IMR-90 (cell line): ENCODE data around the gene AADAC. TPM values are rescaled to one million over a fixed set of nuclear protein-coding genes. Genes with fewer than 3 reads are reported as not detected.

Experiments
- ATAC-seq: fragments of 200-7000 bp; cut with Tn5 transposase; 2 replicates; pipeline ENCODE4 v1.9.1; 2020; ENCODE audit warnings: low read depth, mild to moderate bottlenecking, moderate library complexity
- BruUV-seq: library from RNA; stranded (reverse); fragments of 400-500 nt; replicated peaks from 2 replicates; lab custom pipeline; 2021; lab: Mats Ljungman, UMichigan
- CTCF ChIA-PET: fragments of 300-600 bp; formaldehyde crosslinking; extraction: SDS; loops from one replicate; lab custom pipeline; 2021; ENCODE audit warnings: antibody characterized with exemption; lab: Yijun Ruan, JAX
- POLR2A ChIA-PET: fragments of 300-600 bp; sonication (Branson Sonifier 250); formaldehyde crosslinking; loops from one replicate; lab custom pipeline; 2022; ENCODE audit warnings: antibody characterized with exemption; ENCODE audit not compliant: unreplicated experiment; lab: Charles Lee
- DNase-seq: peaks from one replicate; pipeline ENCODE4 v3.0.0; 2013
- H2AFZ ChIP-seq: replicated peaks from 2 replicates; pipeline ENCODE3; 2013; ENCODE audit warnings: low read length, mild to moderate bottlenecking; ENCODE audit not compliant: poor library complexity
- H2AK5ac ChIP-seq: 2 replicates; pipeline ENCODE4 v1.6.1; 2013; ENCODE audit warnings: low read depth, low read length, inconsistent platforms
- H2AK9ac ChIP-seq: replicated peaks from 2 replicates; pipeline ENCODE3; 2013; ENCODE audit warnings: mild to moderate bottlenecking, low read depth, low read length, moderate library complexity; ENCODE audit not compliant: poor library complexity
- H2BK120ac ChIP-seq: 2 replicates; pipeline ENCODE4 v1.6.1; 2013; ENCODE audit warnings: low read depth, low read length, inconsistent platforms
- H2BK15ac ChIP-seq: 3 replicates; pipeline ENCODE4 v1.6.1; 2013; ENCODE audit warnings: low read depth, low read length, inconsistent platforms
- H2BK20ac ChIP-seq: 2 replicates; pipeline ENCODE4 v1.6.1; 2013; ENCODE audit warnings: low read depth, mild to moderate bottlenecking, inconsistent platforms, low read length, moderate library complexity
- H2BK5ac ChIP-seq: 2 replicates; pipeline ENCODE4 v1.6.1; 2013; ENCODE audit warnings: mild to moderate bottlenecking, low read depth, low read length, inconsistent platforms; ENCODE audit not compliant: poor library complexity, severe bottlenecking
- H3K14ac ChIP-seq: replicated peaks from 2 replicates; pipeline ENCODE4 v1.6.1; 2013; ENCODE audit warnings: low read depth, low read length, inconsistent platforms
- H3K18ac ChIP-seq: 2 replicates; pipeline ENCODE4 v1.6.1; 2013; ENCODE audit warnings: low read depth, low read length, control low read depth
- H3K23ac ChIP-seq: 2 replicates; pipeline ENCODE4 v1.6.1; 2013; ENCODE audit warnings: low read depth, low read length, inconsistent platforms
- H3K27ac ChIP-seq: 2 replicates; pipeline ENCODE4 v1.5.1; 2013; ENCODE audit warnings: mild to moderate bottlenecking, control low read depth, low read length; ENCODE audit not compliant: insufficient read depth
- H3K27me3 ChIP-seq: 2 replicates; pipeline ENCODE4 v1.6.1; 2013; ENCODE audit warnings: low read length; ENCODE audit not compliant: control insufficient read depth, insufficient read depth
- H3K36me3 ChIP-seq: 2 replicates; pipeline ENCODE4 v1.6.1; 2013; ENCODE audit warnings: low read length, mixed read lengths; ENCODE audit not compliant: control insufficient read depth, insufficient read depth
- H3K4ac ChIP-seq: 2 replicates; pipeline ENCODE4 v1.6.1; 2013; ENCODE audit warnings: low read depth, low read length, inconsistent platforms
- H3K4me1 ChIP-seq: 2 replicates; pipeline ENCODE4 v1.6.1; 2013; ENCODE audit warnings: low read length, mixed read lengths; ENCODE audit not compliant: control insufficient read depth, insufficient read depth
- H3K4me2 ChIP-seq: 2 replicates; pipeline ENCODE4 v1.6.1; 2013; ENCODE audit warnings: low read depth, mild to moderate bottlenecking, control low read depth, low read length, moderate library complexity
- H3K4me3 ChIP-seq: 2 replicates; pipeline ENCODE4 v1.5.1; 2013; ENCODE audit warnings: low read depth, mild to moderate bottlenecking, control low read depth, low read length, moderate library complexity; ENCODE audit not compliant: insufficient read depth
- H3K56ac ChIP-seq: 2 replicates; pipeline ENCODE4 v1.6.1; 2013; ENCODE audit warnings: low read length, inconsistent platforms; ENCODE audit not compliant: insufficient read depth; ENCODE audit errors: extremely low read depth
- H3K79me1 ChIP-seq, 2 experiments: 2 replicates each; pipeline ENCODE4 v1.6.1; 2013; ENCODE audit warnings: low read length in 2 of 2, inconsistent platforms in 1 of 2, low read depth in 1 of 2
- H3K9ac ChIP-seq: 2 replicates; pipeline ENCODE4 v1.6.1; 2013; ENCODE audit warnings: low read depth, low read length, control low read depth
- H3K9me1 ChIP-seq: 2 replicates; pipeline ENCODE4 v1.6.1; 2013; ENCODE audit warnings: low read length, inconsistent platforms; ENCODE audit not compliant: insufficient read depth
- H3K9me3 ChIP-seq: 2 replicates; pipeline ENCODE4 v1.6.1; 2013; ENCODE audit warnings: low read length; ENCODE audit not compliant: control insufficient read depth, insufficient read depth
- H4K20me1 ChIP-seq: 2 replicates; pipeline ENCODE4 v1.6.1; 2013; ENCODE audit warnings: low read length, inconsistent platforms; ENCODE audit not compliant: insufficient read depth
- H4K5ac ChIP-seq: 2 replicates; pipeline ENCODE4 v1.6.1; 2013; ENCODE audit warnings: mild to moderate bottlenecking, low read depth, low read length, control low read depth
- H4K8ac ChIP-seq, 2 experiments: 2 replicates each; pipeline ENCODE4 v1.6.1; 2013; ENCODE audit warnings: low read depth in 2 of 2, low read length in 2 of 2, control low read depth in 1 of 2, inconsistent platforms in 1 of 2
- H4K91ac ChIP-seq: 2 replicates; pipeline ENCODE4 v1.6.1; 2013; ENCODE audit warnings: low read depth, low read length, inconsistent platforms; ENCODE audit not compliant: insufficient read depth
- BHLHE40 ChIP-seq: fragments of 150-350 bp; IDR thresholded peaks from 2 replicates; pipeline ENCODE4 v1.6.1; 2016; ENCODE audit warnings: mild to moderate bottlenecking, low read depth, low read length
- CHD1 ChIP-seq: IDR thresholded peaks from 2 replicates; pipeline ENCODE4 v1.6.1; 2012; ENCODE audit warnings: low read depth, low read length, improper control_type of control experiment
- FOS ChIP-seq: fragments of 150-350 bp; IDR thresholded peaks from 2 replicates; pipeline ENCODE4 v1.6.1; 2016; ENCODE audit warnings: low read depth, low read length
- MAZ ChIP-seq: IDR thresholded peaks from 2 replicates; pipeline ENCODE4 v1.6.1; 2012; ENCODE audit warnings: low read depth, mild to moderate bottlenecking, low read length, improper control_type of control experiment, moderate library complexity, borderline replicate concordance
- MXI1 ChIP-seq: IDR thresholded peaks from 2 replicates; pipeline ENCODE4 v1.6.1; 2012; ENCODE audit warnings: low read depth, mild to moderate bottlenecking, low read length, moderate library complexity, borderline replicate concordance
- NFE2L2 ChIP-seq: fragments of 150-350 bp; IDR thresholded peaks from 2 replicates; pipeline ENCODE4 v1.6.1; 2016; ENCODE audit warnings: low read depth, mild to moderate bottlenecking, low read length
- RCOR1 ChIP-seq: IDR thresholded peaks from 2 replicates; pipeline ENCODE4 v1.6.1; 2012; ENCODE audit warnings: mild to moderate bottlenecking, low read length, improper control_type of control experiment; ENCODE audit not compliant: insufficient replicate concordance
- RFX5 ChIP-seq: IDR thresholded peaks from 2 replicates; pipeline ENCODE4 v1.8.0; 2012; ENCODE audit warnings: low read depth, mild to moderate bottlenecking, low read length, moderate library complexity
- SMC3 ChIP-seq: fragments of 150-350 bp; IDR thresholded peaks from 2 replicates; pipeline ENCODE4 v1.6.1; 2016; ENCODE audit warnings: low read depth, mild to moderate bottlenecking, antibody characterized with exemption, low read length, moderate library complexity
- USF2 ChIP-seq: fragments of 150-350 bp; IDR thresholded peaks from 2 replicates; pipeline ENCODE4 v1.6.1; 2017; ENCODE audit warnings: mild to moderate bottlenecking, antibody characterized with exemption, low read length, low read depth
- WGBS, 2 experiments: methylation state at CpG; one replicate each; pipeline versions ENCODE4 v1.1.5 to v1.1.7; 2013; ENCODE audit warnings: missing lambda C conversion rate in 2 of 2; ENCODE audit not compliant: insufficient read length in 1 of 2; ENCODE audit errors: extremely low coverage in 2 of 2; 5-methylcytosine and 5-hydroxymethylcytosine counted together
- dilution Hi-C: fragments of 300-500 bp; cut with HindIII; formaldehyde crosslinking; loops from one replicate; pipeline ENCODE4 v1.14.3; 2018; ENCODE audit warnings: low sequenced_read_pairs; ENCODE audit not compliant: unreplicated experiment
- in situ Hi-C: fragments of 300-500 bp; cut with MboI; formaldehyde crosslinking; loops from 3 replicates; pipeline ENCODE4 v1.14.3; 2019; ENCODE audit warnings: low sequenced_read_pairs, inconsistent platforms, mixed read lengths
- intact Hi-C: fragments of 100-400 bp; cut with micrococcal nuclease; formaldehyde crosslinking; loops from 2 replicates; pipeline ENCODE4 v1.10.0; 2022
- polyA plus RNA-seq, 3 experiments: library from polyadenylated mRNA; depleted of rRNA; stranded (reverse); fragments of >200 nt; gene quantifications; 2 replicates each; pipeline ENCODE4 v1.2.3, GENCODE V29; 2012; ENCODE audit warnings: low replicate concordance in 1 of 3
- total RNA-seq: library from RNA; depleted of rRNA; stranded (reverse); fragments of >200 nt; gene quantifications from 2 replicates; pipeline ENCODE4 v1.2.3, GENCODE V29; 2012
- TF ChIP-seq, protein P1 (sequence below): fragments of 150-350 bp; IDR thresholded peaks from 2 replicates; pipeline ENCODE4 v1.6.1; 2016; ENCODE audit warnings: low read depth, mild to moderate bottlenecking, low read length, moderate library complexity, borderline replicate concordance

The AADAC gene
- total and polyA plus RNA-seq, 2 of the 4 experiments (the other 2 are of a cell fraction) = not detected

GRCh38 chr3:151852074-151852811 is 38.3 kb downstream of the AADAC start:
- Histone ChIP-seq H3K14ac (no peak overlapping the region), H2BK20ac (no peak overlapping the region), H3K23ac (no peak overlapping the region), H2AK9ac (no peak overlapping the region), H2BK15ac (0 out of 3 replicates have a peak overlapping the region, but pooled peaks have one; percentile 39), H2BK5ac (no peak overlapping the region), H4K8ac (no peak overlapping the region), H3K9me1 (no peaks in the 10 kb centered on the region), H3K4me3 (no peak overlapping the region), H3K56ac (no peak overlapping the region), H3K36me3 (no peaks in the 10 kb centered on the region), H3K27me3 (no peaks in the 10 kb centered on the region), H3K4me1 (no peaks in the 10 kb centered on the region), H3K9me3 (no peaks in the 10 kb centered on the region; the same call in 1 of the 2 replicates), H2BK120ac (no peak overlapping the region), H4K20me1 (no peaks in the 10 kb centered on the region), H3K4me2 (no peak overlapping the region), H2AK5ac (peak overlapping the region; percentile 28; the same call in 1 of the 2 replicates), H4K91ac (no peak overlapping the region), H3K4ac (no peak overlapping the region), H3K9ac (no peak overlapping the region), H4K5ac (no peak overlapping the region), H3K79me1 (no peaks in the 10 kb centered on the region), H3K18ac (no peak overlapping the region), H2AFZ (no peak overlapping the region), H3K27ac (no peak overlapping the region)
- no TSS peak for BruUV-seq
- WGBS, 2 experiments = no CpG with 5 or more reads among the region's 11 CpGs
- no peak for ATAC-seq
- ChIA-PET POLR2A (no interaction called here), CTCF (no interaction called here)
- in situ Hi-C loops = no loop called here
- dilution Hi-C loops = no loop called here
- no peak for DNase-seq
- TF ChIP-seq NFE2L2 (no peak), BHLHE40 (no peak), CHD1 (no peak), USF2 (no peak), RCOR1 (no peak), MXI1 (no peak), FOS (no peak), RFX5 (no peak), SMC3 (no peak), MAZ (no peak)
- TF ChIP-seq, protein P1, sequence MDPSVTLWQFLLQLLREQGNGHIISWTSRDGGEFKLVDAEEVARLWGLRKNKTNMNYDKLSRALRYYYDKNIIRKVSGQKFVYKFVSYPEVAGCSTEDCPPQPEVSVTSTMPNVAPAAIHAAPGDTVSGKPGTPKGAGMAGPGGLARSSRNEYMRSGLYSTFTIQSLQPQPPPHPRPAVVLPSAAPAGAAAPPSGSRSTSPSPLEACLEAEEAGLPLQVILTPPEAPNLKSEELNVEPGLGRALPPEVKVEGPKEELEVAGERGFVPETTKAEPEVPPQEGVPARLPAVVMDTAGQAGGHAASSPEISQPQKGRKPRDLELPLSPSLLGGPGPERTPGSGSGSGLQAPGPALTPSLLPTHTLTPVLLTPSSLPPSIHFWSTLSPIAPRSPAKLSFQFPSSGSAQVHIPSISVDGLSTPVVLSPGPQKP = no peak
- intact Hi-C loops = no loop called here
